Astrocyte (in vitro differentiated cells and primary cell): Measurements from ENCODE around the gene ITGA2. TPM values are rescaled to one million over a fixed set of nuclear protein-coding genes. Genes with fewer than 3 reads are reported as not detected.

Experiments used
- DNase-seq: peaks from one replicate; pipeline ENCODE4 v3.0.0-alpha.2; 2010; ENCODE audit warnings: low read depth
- FAIRE-seq: peaks from 2 replicates; lab custom pipeline; 2011; peaks lifted over from hg19 to GRCh38; lab: Jason Lieb, UNC
- H2AFZ ChIP-seq: 2 replicates; pipeline ENCODE4 v1.6.0; 2012; ENCODE audit warnings: low read depth, low read length, inconsistent platforms
- H3K27ac ChIP-seq: 2 replicates; pipeline ENCODE4 v1.5.1; 2011; ENCODE audit warnings: low read depth, low read length, inconsistent platforms
- H3K27me3 ChIP-seq: 2 replicates; pipeline ENCODE4 v1.6.0; 2011; ENCODE audit warnings: low read length, inconsistent platforms; ENCODE audit not compliant: insufficient read depth
- H3K36me3 ChIP-seq: 2 replicates; pipeline ENCODE4 v1.5.1; 2011; ENCODE audit warnings: low read length, inconsistent platforms; ENCODE audit not compliant: insufficient read depth
- H3K4me1 ChIP-seq: 2 replicates; pipeline ENCODE4 v1.5.1; 2011; ENCODE audit warnings: low read length, inconsistent platforms; ENCODE audit not compliant: insufficient read depth
- H3K4me2 ChIP-seq: 2 replicates; pipeline ENCODE4 v1.6.0; 2012; ENCODE audit warnings: low read length, inconsistent platforms
- H3K4me3 ChIP-seq: 2 replicates; pipeline ENCODE4 v1.5.1; 2011; ENCODE audit warnings: low read depth, mild to moderate bottlenecking, low read length, inconsistent platforms; ENCODE audit not compliant: insufficient read depth
- H3K79me2 ChIP-seq: 2 replicates; pipeline ENCODE4 v1.6.0; 2012; ENCODE audit warnings: mild to moderate bottlenecking, low read length, inconsistent platforms; ENCODE audit not compliant: insufficient read depth
- H3K9ac ChIP-seq: 2 replicates; pipeline ENCODE4 v1.6.0; 2012; ENCODE audit warnings: mild to moderate bottlenecking, low read length, inconsistent platforms
- H3K9me3 ChIP-seq: 2 replicates; pipeline ENCODE4 v1.5.1; 2012; ENCODE audit warnings: low read depth, mild to moderate bottlenecking, low read length, inconsistent platforms; ENCODE audit not compliant: insufficient read depth
- H4K20me1 ChIP-seq: 2 replicates; pipeline ENCODE4 v1.6.0; 2012; ENCODE audit warnings: low read length, inconsistent platforms; ENCODE audit not compliant: insufficient read depth
- H3K27ac Mint-ChIP-seq: one replicate; pipeline ENCODE4 v1.8.0; 2021; ENCODE audit warnings: mild to moderate bottlenecking, mixed read lengths; ENCODE audit not compliant: unreplicated experiment
- H3K27me3 Mint-ChIP-seq: one replicate; pipeline ENCODE4 v1.8.0; 2021; ENCODE audit warnings: low read depth, mixed read lengths; ENCODE audit not compliant: unreplicated experiment
- H3K36me3 Mint-ChIP-seq: one replicate; pipeline ENCODE4 v1.8.0; 2021; ENCODE audit warnings: low read depth, mixed read lengths; ENCODE audit not compliant: unreplicated experiment
- H3K4me1 Mint-ChIP-seq: one replicate; pipeline ENCODE4 v1.8.0; 2021; ENCODE audit warnings: low read depth, mixed read lengths; ENCODE audit not compliant: unreplicated experiment
- H3K4me3 Mint-ChIP-seq: one replicate; pipeline ENCODE4 v1.8.0; 2021; ENCODE audit warnings: mild to moderate bottlenecking, moderate library complexity, mixed read lengths; ENCODE audit not compliant: unreplicated experiment
- H3K9me3 Mint-ChIP-seq: one replicate; pipeline ENCODE4 v1.8.0; 2021; ENCODE audit warnings: mild to moderate bottlenecking, mixed read lengths; ENCODE audit not compliant: unreplicated experiment
- CTCF ChIP-seq: IDR thresholded peaks from 2 replicates; pipeline ENCODE4 v1.5.1; 2011; ENCODE audit warnings: low read depth, mild to moderate bottlenecking, inconsistent platforms, low read length, moderate library complexity; ENCODE audit not compliant: insufficient read depth
- EZH2 ChIP-seq: IDR thresholded peaks from 2 replicates; pipeline ENCODE4 v1.6.1; 2012; ENCODE audit warnings: mild to moderate bottlenecking, low read length, inconsistent platforms; ENCODE audit not compliant: insufficient read depth
- total RNA-seq: library from RNA; stranded (reverse); gene quantifications from 2 replicates; pipeline ENCODE4 v1.2.1, GENCODE V29; 2021

ITGA2 gene
- total RNA-seq, 1 donor from 2014 or later = 35.9 TPM

- Histone ChIP-seq H3K36me3 (peaks cover 40% of the 10 kb centered on the region), H3K4me2 (no peak overlapping the region), H3K9ac (no peak overlapping the region), H3K79me2 (no peaks in the 10 kb centered on the region), H3K27me3 (no peaks in the 10 kb centered on the region), H3K9me3 (no peaks in the 10 kb centered on the region), H4K20me1 (no peaks in the 10 kb centered on the region), H3K4me3 (no peak overlapping the region), H3K4me1 (no peaks in the 10 kb centered on the region), H2AFZ (no peak overlapping the region), H3K27ac (no peak overlapping the region)
- H3K4me1 Mint-ChIP-seq = peaks cover 3% of the 10 kb centered on the region
- H3K9me3 Mint-ChIP-seq = no peaks in the 10 kb centered on the region
- H3K27ac Mint-ChIP-seq = no peak overlapping the region
- FAIRE-seq (no peak), DNase-seq (no peak)
- H3K36me3 Mint-ChIP-seq = no peaks in the 10 kb centered on the region
- no peaks in the 10 kb centered on the region for H3K27me3 Mint-ChIP-seq
- no peak for TF ChIP-seq EZH2
- no peak for TF ChIP-seq CTCF
- no peak overlapping the region for H3K4me3 Mint-ChIP-seq
Observed at GRCh38 chr5:53059281-53059680, 70.1 kb downstream of the ITGA2 start.

- H3K79me2 ChIP-seq = no peaks in the 10 kb centered on the region
- Mint-ChIP-seq H3K27me3 (no peaks in the 10 kb centered on the region), H3K27ac (no peak overlapping the region), H3K4me1 (peaks cover 3% of the 10 kb centered on the region), H3K9me3 (no peaks in the 10 kb centered on the region), H3K36me3 (no peaks in the 10 kb centered on the region), H3K4me3 (no peak overlapping the region)
- H3K36me3 ChIP-seq = peaks cover 47% of the 10 kb centered on the region
- FAIRE-seq (peak; percentile 60), DNase-seq (no peak)
- H3K4me2 ChIP-seq = peak overlapping the region; percentile 17
- no peak for TF ChIP-seq EZH2
- TF ChIP-seq CTCF = no peak
- no peak overlapping the region for H3K9ac ChIP-seq
- no peak overlapping the region for H3K27ac ChIP-seq
- no peaks in the 10 kb centered on the region for H4K20me1 ChIP-seq
- no peaks in the 10 kb centered on the region for H3K4me1 ChIP-seq
- H3K27me3 ChIP-seq = no peaks in the 10 kb centered on the region
- no peak overlapping the region for H2AFZ ChIP-seq
- H3K4me3 ChIP-seq = no peak overlapping the region
- no peaks in the 10 kb centered on the region for H3K9me3 ChIP-seq
Observed at GRCh38 chr5:53063176-53063575, 74.0 kb downstream of the ITGA2 start.

- Mint-ChIP-seq H3K4me1 (peaks cover 3% of the 10 kb centered on the region), H3K4me3 (no peak overlapping the region), H3K36me3 (no peaks in the 10 kb centered on the region), H3K27ac (no peak overlapping the region), H3K9me3 (no peaks in the 10 kb centered on the region), H3K27me3 (no peaks in the 10 kb centered on the region)
- Histone ChIP-seq H3K9me3 (no peaks in the 10 kb centered on the region), H3K4me3 (no peak overlapping the region), H2AFZ (no peak overlapping the region), H3K79me2 (no peaks in the 10 kb centered on the region), H3K4me1 (no peaks in the 10 kb centered on the region), H3K36me3 (peaks cover 47% of the 10 kb centered on the region), H4K20me1 (no peaks in the 10 kb centered on the region), H3K9ac (no peak overlapping the region), H3K27ac (no peak overlapping the region), H3K4me2 (no peak overlapping the region), H3K27me3 (no peaks in the 10 kb centered on the region)
- TF ChIP-seq EZH2 = no peak
- no peak for TF ChIP-seq CTCF
- DNase-seq (no peak), FAIRE-seq (peak; percentile 34)
Observed at GRCh38 chr5:53063791-53064190, 74.6 kb downstream of the ITGA2 start.
